ENCODE data around the gene LRMDA. TPM values are rescaled to one million over a fixed set of nuclear protein-coding genes. Genes with fewer than 3 reads are reported as not detected.

Gene LRMDA
- total RNA-seq, 4 donors from 2014 or later = 1.4 to 23.1 (median 3.6) TPM

GRCh38 chr10:76190634-76191270 lies 759.3 kb downstream of the LRMDA start:
- Histone ChIP-seq H3K27me3 (no peaks in the 10 kb centered on the region), H3K27ac (no peak overlapping the region), H3K36me3 (no peaks in the 10 kb centered on the region), H3K9me3 (no peaks in the 10 kb centered on the region), H3K4me3 (no peak overlapping the region), H3K4me1 (no peaks in the 10 kb centered on the region)
- DNase-seq = no peak
- TF ChIP-seq POLR2A (IDR thresholded peaks at IDR 0.05) (no peak), CTCF (IDR thresholded peaks at IDR 0.05) (no peak)

GRCh38 chr10:76191336-76191735 lies 759.9 kb downstream of the LRMDA start:
- no peak for TF ChIP-seq CTCF (IDR thresholded peaks at IDR 0.05)
- TF ChIP-seq POLR2A (IDR thresholded peaks at IDR 0.05) = no peak
- DNase-seq = no peak

GRCh38 chr10:76192151-76192550 lies 760.7 kb downstream of the LRMDA start:
- H3K36me3 ChIP-seq = no peaks in the 10 kb centered on the region
- no peak for DNase-seq
- no peaks in the 10 kb centered on the region for H3K4me1 ChIP-seq
- no peaks in the 10 kb centered on the region for H3K27me3 ChIP-seq
- no peaks in the 10 kb centered on the region for H3K9me3 ChIP-seq
- H3K4me3 ChIP-seq = no peak overlapping the region
- no peak overlapping the region for H3K27ac ChIP-seq
- TF ChIP-seq CTCF (IDR thresholded peaks at IDR 0.05) = no peak

More at GRCh38 chr10:76191336-76191735, 759.9 kb downstream of the LRMDA start:
- Histone ChIP-seq H3K9me3 (no peaks in the 10 kb centered on the region), H3K4me1 (no peaks in the 10 kb centered on the region), H3K27ac (no peak overlapping the region), H3K27me3 (no peaks in the 10 kb centered on the region), H3K4me3 (no peak overlapping the region), H3K36me3 (no peaks in the 10 kb centered on the region)

GRCh38 chr10:76192694-76193320 lies 761.4 kb downstream of the LRMDA start:
- no peaks in the 10 kb centered on the region for H3K9me3 ChIP-seq
- DNase-seq = no peak
- H3K4me1 ChIP-seq = no peaks in the 10 kb centered on the region
- H3K27ac ChIP-seq = no peak overlapping the region
- no peaks in the 10 kb centered on the region for H3K36me3 ChIP-seq
- H3K27me3 ChIP-seq = no peaks in the 10 kb centered on the region
- no peak overlapping the region for H3K4me3 ChIP-seq
- TF ChIP-seq POLR2A (IDR thresholded peaks at IDR 0.05) (no peak), CTCF (IDR thresholded peaks at IDR 0.05) (no peak)

- H3K4me3 ChIP-seq = no peak overlapping the region
- no peaks in the 10 kb centered on the region for H3K9me3 ChIP-seq
- no peaks in the 10 kb centered on the region for H3K4me1 ChIP-seq
- H3K36me3 ChIP-seq = no peaks in the 10 kb centered on the region
- H3K27me3 ChIP-seq = no peaks in the 10 kb centered on the region
- no peak for TF ChIP-seq CTCF (IDR thresholded peaks at IDR 0.05)
- no peak for TF ChIP-seq POLR2A (IDR thresholded peaks at IDR 0.05)
- H3K27ac ChIP-seq = no peak overlapping the region
- DNase-seq = no peak
Measured at GRCh38 chr10:76195654-76196390, 764.4 kb downstream of the LRMDA start.
